HFFc6 (cell line): ENCODE data around the gene CENPM. TPM values are rescaled to one million over a fixed set of nuclear protein-coding genes. Genes with fewer than 3 reads are reported as not detected.

Experiments
- DNase-seq: peaks from one replicate; pipeline ENCODE4 v3.0.0-alpha.2; 2018
- H3K27ac Mint-ChIP-seq: 2 replicates; pipeline ENCODE4 v1.8.0; 2020; ENCODE audit warnings: mild to moderate bottlenecking, mixed read lengths
- H3K27me3 Mint-ChIP-seq: 2 replicates; pipeline ENCODE4 v1.8.0; 2021; ENCODE audit warnings: mild to moderate bottlenecking, moderate library complexity, mixed read lengths; ENCODE audit not compliant: insufficient read depth
- H3K36me3 Mint-ChIP-seq: 2 replicates; pipeline ENCODE4 v1.8.0; 2021; ENCODE audit warnings: low read depth, mixed read lengths
- H3K4me1 Mint-ChIP-seq: 2 replicates; pipeline ENCODE4 v1.8.0; 2020; ENCODE audit warnings: low read depth, mixed read lengths
- H3K4me3 Mint-ChIP-seq: 2 replicates; pipeline ENCODE4 v1.8.0; 2020; ENCODE audit warnings: mild to moderate bottlenecking, moderate library complexity, mixed read lengths
- H3K9me3 Mint-ChIP-seq: 2 replicates; pipeline ENCODE4 v1.8.0; 2020; ENCODE audit warnings: mild to moderate bottlenecking, mixed read lengths
- microRNA-seq: library from miRNA; unstranded; fragments of <30 nt; microRNA quantifications from one replicate; pipeline ENCODE4, GENCODE V29; 2019
- total RNA-seq, 6 experiments: library from RNA; stranded (reverse); fragmentation: NEBNext Ultra II Directional; extraction: Animal tissue kit (Norgen Biotek cat#: 25700); gene quantifications; 2 replicates in 1 of 6; 3 replicates in 5 of 6; pipeline ENCODE4 v1.2.3, GENCODE V29; 2021
- TF ChIP-seq, protein P1 (sequence below): fragments of 200-600 bp; sonication (generic); IDR thresholded peaks from 2 replicates; pipeline ENCODE4 v1.5.0; 2021; ENCODE audit warnings: antibody characterized with exemption, mild to moderate bottlenecking

The CENPM gene
- total RNA-seq, 6 experiments from 2014 or later, result 15.6 to 29.4 (median 26.3) TPM

DNA sequence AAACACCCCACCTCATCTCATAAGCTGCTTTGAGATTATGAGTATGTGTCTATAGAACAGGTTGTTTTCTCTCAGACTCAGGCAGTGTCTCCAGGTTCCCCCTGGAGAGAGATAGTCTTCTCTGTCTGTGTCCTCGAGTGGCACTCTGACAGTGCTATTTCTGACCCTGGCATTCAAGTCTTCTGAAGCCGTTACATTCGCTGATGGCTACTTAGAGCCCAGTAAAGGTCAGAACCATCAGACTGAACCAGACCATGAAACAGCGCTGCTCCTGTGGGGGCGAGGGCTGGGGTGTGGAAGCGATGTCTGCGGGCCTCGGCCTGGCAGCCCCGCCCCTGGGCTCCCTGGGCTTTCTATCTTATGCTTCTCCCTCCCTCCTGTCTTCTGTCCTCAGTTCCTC lies 55.5 kb downstream of the CENPM start:
- Mint-ChIP-seq H3K27ac (no peak overlapping the region), H3K4me1 (peaks cover 11% of the 10 kb centered on the region), H3K36me3 (peaks cover 22% of the 10 kb centered on the region), H3K27me3 (no peaks in the 10 kb centered on the region), H3K4me3 (no peak overlapping the region), H3K9me3 (no peaks in the 10 kb centered on the region)
- TF ChIP-seq, protein P1, sequence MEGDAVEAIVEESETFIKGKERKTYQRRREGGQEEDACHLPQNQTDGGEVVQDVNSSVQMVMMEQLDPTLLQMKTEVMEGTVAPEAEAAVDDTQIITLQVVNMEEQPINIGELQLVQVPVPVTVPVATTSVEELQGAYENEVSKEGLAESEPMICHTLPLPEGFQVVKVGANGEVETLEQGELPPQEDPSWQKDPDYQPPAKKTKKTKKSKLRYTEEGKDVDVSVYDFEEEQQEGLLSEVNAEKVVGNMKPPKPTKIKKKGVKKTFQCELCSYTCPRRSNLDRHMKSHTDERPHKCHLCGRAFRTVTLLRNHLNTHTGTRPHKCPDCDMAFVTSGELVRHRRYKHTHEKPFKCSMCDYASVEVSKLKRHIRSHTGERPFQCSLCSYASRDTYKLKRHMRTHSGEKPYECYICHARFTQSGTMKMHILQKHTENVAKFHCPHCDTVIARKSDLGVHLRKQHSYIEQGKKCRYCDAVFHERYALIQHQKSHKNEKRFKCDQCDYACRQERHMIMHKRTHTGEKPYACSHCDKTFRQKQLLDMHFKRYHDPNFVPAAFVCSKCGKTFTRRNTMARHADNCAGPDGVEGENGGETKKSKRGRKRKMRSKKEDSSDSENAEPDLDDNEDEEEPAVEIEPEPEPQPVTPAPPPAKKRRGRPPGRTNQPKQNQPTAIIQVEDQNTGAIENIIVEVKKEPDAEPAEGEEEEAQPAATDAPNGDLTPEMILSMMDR, result no peak
- no peak for DNase-seq

Small RNAs within 50 kb of the gene (microRNA-seq; reads per million reads assigned to microRNA genes)
- gene MIR33A, result 31.7 reads per million, percentile 32 among the genes with 10 or more reads in this experiment

Other genes with a start within 250 kb of the CENPM start
- gene MEI1, start 247.6 kb downstream of the CENPM start, total RNA-seq, result under 1 TPM in 4 of 6 experiments, not detected in 2; 0.24 to 0.53 (median 0.34) TPM
- 10 to 100 TPM in 2 of 6 experiments, 1 to 10 TPM in 4; 8.9 to 10.4 (median 9.1) TPM for gene CCDC134, start 146.5 kb downstream of the CENPM start, total RNA-seq
- 10 to 100 TPM; 29.3 to 42.1 (median 37.6) TPM for gene SREBF2, start 114.0 kb downstream of the CENPM start, total RNA-seq
- not detected for gene SHISA8, start 32.1 kb downstream of the CENPM start, total RNA-seq
- under 1 TPM; 0.05 to 0.32 (median 0.25) TPM for gene TNFRSF13C, start 20.3 kb downstream of the CENPM start, total RNA-seq
- under 1 TPM in 2 of 6 experiments, not detected in 4; 0.05 to 0.17 TPM for gene SEPTIN3, start 22.3 kb upstream of the CENPM start, total RNA-seq
- gene WBP2NL, start 51.6 kb upstream of the CENPM start, total RNA-seq, result not detected
- 10 to 100 TPM; 19.5 to 24.4 (median 21.7) TPM for gene NAGA, start 123.7 kb upstream of the CENPM start, total RNA-seq
- gene PHETA2, start 127.1 kb upstream of the CENPM start, total RNA-seq, result 10 to 100 TPM in 2 of 6 experiments, 1 to 10 TPM in 4; 7.4 to 12.5 (median 7.6) TPM
- 10 to 100 TPM; 46.8 to 55.4 (median 51.7) TPM for gene SMDT1, start 132.5 kb upstream of the CENPM start, total RNA-seq
- gene NDUFA6, start 143.6 kb upstream of the CENPM start, total RNA-seq, result 10 to 100 TPM; 69.6 to 90.2 (median 81.9) TPM
- under 1 TPM in 5 of 6 experiments, not detected in 1; 0.13 to 0.35 (median 0.17) TPM for gene CYP2D6, start 183.7 kb upstream of the CENPM start, total RNA-seq